MCF 10A (cell line): ENCODE measurements around the gene FAM168B. TPM values are rescaled to one million over a fixed set of nuclear protein-coding genes. Genes with fewer than 3 reads are reported as not detected.

ENCODE experiments used
- BruUV-seq: library from RNA; stranded (reverse); fragments of 400-500 nt; replicated peaks from 2 replicates; lab custom pipeline; 2021; lab: Mats Ljungman, UMichigan
- CTCF ChIA-PET: fragments of 300-600 bp; sonication (Branson Sonifier 250); formaldehyde crosslinking; extraction: SDS; loops from one replicate; lab custom pipeline; 2021; ENCODE audit warnings: antibody characterized with exemption, inconsistent platforms; lab: Yijun Ruan, JAX
- POLR2A ChIA-PET: fragments of 300-600, 350-650 bp; sonication (Branson Sonifier 250); formaldehyde crosslinking; extraction: SDS; loops from one replicate; lab custom pipeline; 2020; ENCODE audit warnings: antibody characterized with exemption, inconsistent platforms; lab: Yijun Ruan, JAX
- DNase-seq: peaks from one replicate; pipeline ENCODE4 v3.0.0-alpha.2; 2018; ENCODE audit not compliant: unreplicated experiment
- H3K27ac Mint-ChIP-seq: one replicate; pipeline ENCODE4 v1.8.0; 2022; ENCODE audit warnings: mild to moderate bottlenecking, low read depth, mixed read lengths; ENCODE audit not compliant: unreplicated experiment
- H3K27me3 Mint-ChIP-seq: one replicate; pipeline ENCODE4 v1.8.0; 2022; ENCODE audit warnings: mixed read lengths; ENCODE audit not compliant: insufficient read depth, unreplicated experiment
- H3K36me3 Mint-ChIP-seq: one replicate; pipeline ENCODE4 v1.8.0; 2022; ENCODE audit warnings: mild to moderate bottlenecking, moderate library complexity, mixed read lengths; ENCODE audit not compliant: insufficient read depth, unreplicated experiment
- H3K4me1 Mint-ChIP-seq: one replicate; pipeline ENCODE4 v1.8.0; 2022; ENCODE audit warnings: mixed read lengths; ENCODE audit not compliant: insufficient read depth, unreplicated experiment
- H3K4me3 Mint-ChIP-seq: one replicate; pipeline ENCODE4 v1.8.0; 2022; ENCODE audit warnings: mild to moderate bottlenecking, moderate library complexity, mixed read lengths; ENCODE audit not compliant: unreplicated experiment
- H3K9me3 Mint-ChIP-seq: one replicate; pipeline ENCODE4 v1.8.0; 2022; ENCODE audit warnings: mixed read lengths; ENCODE audit not compliant: unreplicated experiment
- intact Hi-C: fragments of 100-400 bp; cut with micrococcal nuclease; formaldehyde crosslinking; loops from 2 replicates; pipeline ENCODE4 v1.14.1; 2022
- total RNA-seq: library from RNA; stranded (reverse); gene quantifications from 2 replicates; pipeline ENCODE4 v1.2.3, GENCODE V29; 2022
- TF ChIP-seq, protein P1 (sequence below): fragments of 200-600 bp; IDR thresholded peaks from one replicate; pipeline ENCODE4 v1.8.0; 2022; ENCODE audit warnings: antibody characterized with exemption, mild to moderate bottlenecking; ENCODE audit not compliant: unreplicated experiment

Gene FAM168B
- total RNA-seq, 1 experiment from 2014 or later: 159 TPM

DNA sequence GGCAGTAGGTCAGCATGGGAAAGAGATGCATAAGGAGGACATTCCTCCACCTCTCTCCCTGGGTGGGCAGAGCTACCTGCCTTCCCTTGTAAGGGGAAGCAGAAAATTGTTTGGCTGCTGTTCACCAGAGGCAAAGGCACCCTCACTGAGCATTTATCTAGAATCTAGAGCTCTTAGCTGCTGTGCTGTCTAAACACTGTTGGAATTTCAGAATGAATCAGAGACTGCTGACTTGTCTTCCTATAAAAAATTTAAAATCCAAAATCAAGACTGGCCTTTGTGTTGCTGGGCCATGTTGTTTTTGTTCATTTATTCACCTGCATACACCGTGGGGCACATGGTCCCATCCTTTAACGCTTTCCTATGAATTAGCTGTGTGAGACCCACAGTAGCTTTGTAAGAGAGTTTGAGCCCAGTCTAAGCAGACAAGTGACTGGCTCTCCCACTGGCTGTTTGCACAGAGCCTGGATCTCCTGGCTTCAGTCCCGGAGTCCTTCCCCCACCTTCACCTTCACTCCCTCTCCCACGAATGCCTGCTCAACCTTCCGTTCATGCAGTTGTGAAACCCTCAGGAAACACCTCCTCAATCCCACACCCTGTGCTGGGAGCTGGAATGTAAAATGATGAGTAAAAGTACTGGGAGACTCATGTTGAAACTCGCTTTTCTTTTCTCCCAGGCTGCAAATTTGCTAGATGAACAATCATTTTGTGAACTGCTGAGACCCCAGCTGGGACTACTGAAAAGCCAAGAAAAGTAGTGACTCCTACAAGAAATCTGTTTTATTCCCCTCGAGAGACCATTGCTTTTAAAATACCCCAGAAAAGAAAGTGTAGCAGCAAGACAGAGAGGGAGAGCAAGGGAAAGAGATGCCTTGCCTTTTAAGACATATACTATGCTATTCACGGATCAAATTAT lies 76.2 kb downstream of the FAM168B start:
- H3K27me3 Mint-ChIP-seq: no peaks in the 10 kb centered on the region
- peaks cover 7% of the 10 kb centered on the region for H3K36me3 Mint-ChIP-seq
- H3K4me3 Mint-ChIP-seq: peak overlapping the region; percentile 71
- no TSS peak for BruUV-seq
- TF ChIP-seq, protein P1, sequence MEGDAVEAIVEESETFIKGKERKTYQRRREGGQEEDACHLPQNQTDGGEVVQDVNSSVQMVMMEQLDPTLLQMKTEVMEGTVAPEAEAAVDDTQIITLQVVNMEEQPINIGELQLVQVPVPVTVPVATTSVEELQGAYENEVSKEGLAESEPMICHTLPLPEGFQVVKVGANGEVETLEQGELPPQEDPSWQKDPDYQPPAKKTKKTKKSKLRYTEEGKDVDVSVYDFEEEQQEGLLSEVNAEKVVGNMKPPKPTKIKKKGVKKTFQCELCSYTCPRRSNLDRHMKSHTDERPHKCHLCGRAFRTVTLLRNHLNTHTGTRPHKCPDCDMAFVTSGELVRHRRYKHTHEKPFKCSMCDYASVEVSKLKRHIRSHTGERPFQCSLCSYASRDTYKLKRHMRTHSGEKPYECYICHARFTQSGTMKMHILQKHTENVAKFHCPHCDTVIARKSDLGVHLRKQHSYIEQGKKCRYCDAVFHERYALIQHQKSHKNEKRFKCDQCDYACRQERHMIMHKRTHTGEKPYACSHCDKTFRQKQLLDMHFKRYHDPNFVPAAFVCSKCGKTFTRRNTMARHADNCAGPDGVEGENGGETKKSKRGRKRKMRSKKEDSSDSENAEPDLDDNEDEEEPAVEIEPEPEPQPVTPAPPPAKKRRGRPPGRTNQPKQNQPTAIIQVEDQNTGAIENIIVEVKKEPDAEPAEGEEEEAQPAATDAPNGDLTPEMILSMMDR: no peak
- peak; percentile 99 for DNase-seq
- ChIA-PET CTCF (interaction anchor here (0.6 to 2.5 kb wide), 20 partner anchors 8 to 221 kb away, joined by 3 to 17 read pairs (median 3); no protein-coding TSS in a partner anchor), POLR2A (interaction anchor here (0.6 to 3.6 kb wide), 31 partner anchors 9 to 674 kb away, joined by 3 to 41 read pairs (median 5); partner anchors contain the start of genes FAM168B, IMP4 and PLEKHB2)
- H3K27ac Mint-ChIP-seq: peak overlapping the region; percentile 97
- peaks cover 5% of the 10 kb centered on the region for H3K9me3 Mint-ChIP-seq
- intact Hi-C loops: loop anchor here (1.0 to 10.0 kb wide), 3 partner anchors 92 to 220 kb away; no protein-coding TSS in a partner anchor
- peaks cover 35% of the 10 kb centered on the region for H3K4me1 Mint-ChIP-seq

DNA sequence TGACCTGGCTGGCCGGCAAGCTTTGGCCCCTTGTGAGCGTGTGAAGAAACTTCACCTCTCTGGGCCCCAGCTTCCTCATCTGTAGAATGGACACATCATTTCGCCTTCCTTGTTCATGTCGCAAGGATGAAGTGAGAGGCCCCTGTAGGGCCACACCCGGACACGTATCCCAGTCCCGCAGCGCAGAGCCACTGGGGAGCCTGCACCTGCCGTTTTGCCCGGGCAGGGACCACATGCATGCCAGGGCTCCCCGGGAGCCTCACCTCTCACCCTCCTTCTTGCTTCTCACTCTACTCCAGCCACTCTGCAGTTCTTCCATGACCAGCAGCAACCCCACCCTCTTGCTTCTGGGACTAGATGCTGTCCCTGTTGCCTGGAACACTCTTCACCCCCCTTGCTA lies 77.5 kb downstream of the FAM168B start:
- Mint-ChIP-seq H3K9me3 (no peaks in the 10 kb centered on the region), H3K4me3 (no peak overlapping the region), H3K36me3 (peaks cover 7% of the 10 kb centered on the region), H3K4me1 (peaks cover 43% of the 10 kb centered on the region), H3K27ac (peak overlapping the region; percentile 71), H3K27me3 (no peaks in the 10 kb centered on the region)
- ChIA-PET POLR2A (interaction anchor here (0.6 to 3.6 kb wide), 5 partner anchors 12 to 226 kb away, joined by 3 to 41 read pairs (median 6); partner anchors contain the start of genes FAM168B and PLEKHB2), CTCF (interaction anchor here (1.0 kb wide), 2 partner anchors 87 to 95 kb away, joined by 4 to 5 read pairs; no protein-coding TSS in a partner anchor)
- TF ChIP-seq, protein P1: no peak
- no TSS peak for BruUV-seq
- no peak for DNase-seq
- intact Hi-C loops: loop anchor here (5.0 to 10.0 kb wide), 2 partner anchors 91 to 143 kb away; no protein-coding TSS in a partner anchor

DNA sequence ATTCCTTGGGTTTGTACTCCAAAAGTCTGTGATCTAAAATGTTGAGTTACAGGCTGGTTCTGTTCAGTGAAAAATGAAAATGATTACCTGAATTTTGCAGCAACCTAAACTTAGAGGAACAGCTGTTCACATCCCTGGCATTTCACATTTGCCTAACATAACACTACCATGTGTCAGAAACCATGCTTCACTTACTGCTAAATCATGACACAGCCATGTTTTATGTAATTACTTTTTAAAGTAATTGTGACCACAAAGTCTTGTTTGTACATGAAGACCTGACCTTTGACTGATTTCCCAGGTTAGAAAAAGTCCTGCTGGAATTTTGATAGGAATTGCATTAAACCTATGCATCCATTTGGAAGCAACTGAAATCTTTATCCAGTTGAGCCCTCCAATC lies 79.1 kb downstream of the FAM168B start:
- ChIA-PET CTCF (interaction anchor here (0.7 to 1.1 kb wide), 2 partner anchors 17 to 217 kb away, joined by 3 to 4 read pairs; no protein-coding TSS in a partner anchor), POLR2A (interaction anchor here (1.0 to 1.4 kb wide), 2 partner anchors 13 to 31 kb away, joined by 3 to 4 read pairs; no protein-coding TSS in a partner anchor)

More for the DNA sequence above, 79.1 kb downstream of the FAM168B start:
- DNase-seq: peak; percentile 46
- no TSS peak for BruUV-seq
- H3K4me3 Mint-ChIP-seq: no peak overlapping the region
- H3K27ac Mint-ChIP-seq: peak overlapping the region; percentile 88
- TF ChIP-seq, protein P1: no peak
- peaks cover 48% of the 10 kb centered on the region for H3K4me1 Mint-ChIP-seq
- no peaks in the 10 kb centered on the region for H3K27me3 Mint-ChIP-seq
- H3K9me3 Mint-ChIP-seq: peaks cover 6% of the 10 kb centered on the region
- intact Hi-C loops: loop anchor here (10.0 kb wide), 1 partner anchor 89 kb away; no protein-coding TSS in a partner anchor
- peaks cover 7% of the 10 kb centered on the region for H3K36me3 Mint-ChIP-seq
